Peyer's patch (tissue), 4 donors: ENCODE measurements around the gene ADAMTS16.

ENCODE experiments used
- POLR2A ChIP-seq, 2 donors: fragments of 450-650 bp; IDR thresholded peaks; one replicate each; pipeline ENCODE4 v1.5.1; 2017; ENCODE audit warnings: antibody characterized with exemption in 2 of 2, mild to moderate bottlenecking in 2 of 2, moderate library complexity in 2 of 2
- TF ChIP-seq, protein P1 (sequence below), 6 experiments: fragments of 450-650 bp in 4 of 6; fragments of 200-600 bp in 2 of 6; sonication (generic) in 1 of 6; IDR thresholded peaks; one replicate each; pipeline ENCODE4 v1.5.1; 2017 to 2019; ENCODE audit warnings: antibody characterized with exemption in 6 of 6, mild to moderate bottlenecking in 3 of 6, moderate library complexity in 1 of 6

- TF ChIP-seq, protein P1, sequence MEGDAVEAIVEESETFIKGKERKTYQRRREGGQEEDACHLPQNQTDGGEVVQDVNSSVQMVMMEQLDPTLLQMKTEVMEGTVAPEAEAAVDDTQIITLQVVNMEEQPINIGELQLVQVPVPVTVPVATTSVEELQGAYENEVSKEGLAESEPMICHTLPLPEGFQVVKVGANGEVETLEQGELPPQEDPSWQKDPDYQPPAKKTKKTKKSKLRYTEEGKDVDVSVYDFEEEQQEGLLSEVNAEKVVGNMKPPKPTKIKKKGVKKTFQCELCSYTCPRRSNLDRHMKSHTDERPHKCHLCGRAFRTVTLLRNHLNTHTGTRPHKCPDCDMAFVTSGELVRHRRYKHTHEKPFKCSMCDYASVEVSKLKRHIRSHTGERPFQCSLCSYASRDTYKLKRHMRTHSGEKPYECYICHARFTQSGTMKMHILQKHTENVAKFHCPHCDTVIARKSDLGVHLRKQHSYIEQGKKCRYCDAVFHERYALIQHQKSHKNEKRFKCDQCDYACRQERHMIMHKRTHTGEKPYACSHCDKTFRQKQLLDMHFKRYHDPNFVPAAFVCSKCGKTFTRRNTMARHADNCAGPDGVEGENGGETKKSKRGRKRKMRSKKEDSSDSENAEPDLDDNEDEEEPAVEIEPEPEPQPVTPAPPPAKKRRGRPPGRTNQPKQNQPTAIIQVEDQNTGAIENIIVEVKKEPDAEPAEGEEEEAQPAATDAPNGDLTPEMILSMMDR (IDR thresholded peaks at IDR 0.05), result no peak
- TF ChIP-seq POLR2A (IDR thresholded peaks at IDR 0.05), result no peak
Observed at GRCh38 chr5:5296051-5296450, 155.9 kb downstream of the ADAMTS16 start.
